HepG2 (cell line): ENCODE measurements around the gene C6orf136. TPM values are rescaled to one million over a fixed set of nuclear protein-coding genes. Genes with fewer than 3 reads are reported as not detected.

Source experiments
- ATF1 ChIP-seq: IDR thresholded peaks from 2 replicates; pipeline ENCODE4 v1.6.1; 2016; ENCODE audit warnings: mild to moderate bottlenecking, control low read depth
- HMGXB4 ChIP-seq, 2 experiments: sonication (generic) in 1 of 2; formaldehyde crosslinking in 1 of 2; IDR thresholded peaks; 2 replicates each; pipeline versions ENCODE4 v1.4.0 to v1.6.1; 2018 to 2020; ENCODE audit warnings: missing genetic modification reagents in 2 of 2, borderline replicate concordance in 1 of 2, low read depth in 1 of 2, mild to moderate bottlenecking in 1 of 2, missing biosample characterization in 1 of 2
- HNF1A ChIP-seq, 2 experiments: sonication (generic) in 1 of 2; formaldehyde crosslinking in 1 of 2; IDR thresholded peaks; 2 replicates each; pipeline versions ENCODE4 v1.4.0 to v1.6.1; 2016 to 2020; ENCODE audit warnings: borderline replicate concordance in 1 of 2, low read depth in 1 of 2, mild to moderate bottlenecking in 1 of 2, missing genetic modification reagents in 1 of 2
- IRF2 ChIP-seq: IDR thresholded peaks from 2 replicates; pipeline ENCODE4 v1.6.1; 2018; ENCODE audit warnings: missing genetic modification reagents, missing compliant biosample characterization
- JUND ChIP-seq: sonication (generic); formaldehyde crosslinking; IDR thresholded peaks from 2 replicates; pipeline ENCODE4 v1.8.0; 2022; ENCODE audit warnings: mild to moderate bottlenecking, missing genetic modification reagents
- MTA1 ChIP-seq: sonication (generic); formaldehyde crosslinking; IDR thresholded peaks from 2 replicates; pipeline ENCODE4 v1.4.0; 2020; ENCODE audit warnings: missing genetic modification reagents, mild to moderate bottlenecking, borderline replicate concordance
- MXD4 ChIP-seq: IDR thresholded peaks from 2 replicates; pipeline ENCODE4 v1.6.1; 2016; ENCODE audit warnings: mild to moderate bottlenecking, missing biosample characterization, missing genetic modification reagents
- NCOA1 ChIP-seq: sonication (generic); formaldehyde crosslinking; IDR thresholded peaks from 2 replicates; pipeline ENCODE4 v1.9.0; 2021; ENCODE audit warnings: missing genetic modification reagents
- NFRKB ChIP-seq: fragments of 450-650 bp; IDR thresholded peaks from 2 replicates; pipeline ENCODE4 v1.6.1; 2017
- RBM22 ChIP-seq: fragments of 200-400 bp; formaldehyde crosslinking; optimal IDR thresholded peaks from 2 replicates; pipeline ENCODE3; 2017; ENCODE audit warnings: mild to moderate bottlenecking, low read length, moderate library complexity
- SNAPC5 ChIP-seq: sonication (generic); formaldehyde crosslinking; IDR thresholded peaks from 2 replicates; pipeline ENCODE4 v1.8.1; 2023; ENCODE audit warnings: mild to moderate bottlenecking, missing genetic modification reagents, borderline replicate concordance
- TEF ChIP-seq: sonication (generic); formaldehyde crosslinking; IDR thresholded peaks from 2 replicates; pipeline ENCODE4 v1.5.0; 2020; ENCODE audit warnings: missing genetic modification reagents
- ZNF263 ChIP-seq: sonication (generic); formaldehyde crosslinking; IDR thresholded peaks from 2 replicates; pipeline ENCODE4 v1.4.0; 2020; ENCODE audit warnings: missing genetic modification reagents
- ZNF562 ChIP-seq: sonication (generic); formaldehyde crosslinking; IDR thresholded peaks from 2 replicates; pipeline ENCODE4 v1.8.0; 2022; ENCODE audit warnings: missing genetic modification reagents, borderline replicate concordance
- ZNF639 ChIP-seq: conservative IDR thresholded peaks from 2 replicates; pipeline ENCODE4 v1.6.1; 2018; ENCODE audit warnings: missing genetic modification reagents
- ZNF644 ChIP-seq: IDR thresholded peaks from 2 replicates; pipeline ENCODE4 v1.6.1; 2016; ENCODE audit warnings: low read depth
- ZNF776 ChIP-seq: sonication (generic); formaldehyde crosslinking; IDR thresholded peaks from 2 replicates; pipeline ENCODE4 v1.4.0; 2020; ENCODE audit warnings: mild to moderate bottlenecking, missing genetic modification reagents
- ZNF816 ChIP-seq: sonication (generic); formaldehyde crosslinking; IDR thresholded peaks from 2 replicates; pipeline ENCODE4 v1.8.0; 2022; ENCODE audit warnings: missing genetic modification reagents, mild to moderate bottlenecking, borderline replicate concordance
- polyA plus RNA-seq, 8 experiments: library from polyadenylated mRNA; depleted of rRNA in 3 of 8; stranded (reverse) in 7 of 8; unstranded in 1 of 8; fragments of >200 nt; fragmentation: Illumina TruSeq in 4 of 8; extraction: Trizol in 4 of 8; gene quantifications; 2 replicates each; pipeline versions ENCODE4 v1.2.1 to v1.2.3, GENCODE V29; 2011 to 2016; ENCODE audit warnings: low read depth in 4 of 8, missing spikeins in 1 of 8, mixed read lengths in 1 of 8; ENCODE audit not compliant: insufficient read depth in 1 of 8
- total RNA-seq, 5 experiments: library from RNA; depleted of rRNA; stranded (reverse); fragments of >200 nt; fragmentation: Illumina TruSeq; extraction: Trizol; gene quantifications; 2 replicates each; pipeline ENCODE4 v1.2.3, GENCODE V29; 2016; ENCODE audit warnings: low read depth in 1 of 5

Gene C6orf136
- total and polyA plus RNA-seq, 2 of the 13 experiments (the other 11 are each of a cell fraction or from before 2014, with no cell fraction given): 12.0 to 26.2 TPM

- no peak for TF ChIP-seq ZNF263 (CRISPR knock-in tag)
- TF ChIP-seq TEF (CRISPR knock-in tag): no peak
- TF ChIP-seq ATF1 (CRISPR knock-in tag): no peak
- no peak for TF ChIP-seq IRF2 (CRISPR knock-in tag)
- no peak for TF ChIP-seq ZNF644
- no peak for TF ChIP-seq ZNF639 (CRISPR knock-in tag)
- TF ChIP-seq ZNF816: no peak
- TF ChIP-seq JUND: no peak
- TF ChIP-seq NCOA1 (CRISPR knock-in tag): no peak
- no peak for TF ChIP-seq ZNF562 (CRISPR knock-in tag)
- no peak for TF ChIP-seq HMGXB4 (CRISPR knock-in tag; IDR thresholded peaks at IDR 0.05; ENCODE audit: borderline replicate concordance in 1 of 2, low read depth in 1 of 2)
- TF ChIP-seq ZNF776 (CRISPR knock-in tag): no peak
- no peak for TF ChIP-seq RBM22
- TF ChIP-seq HNF1A (IDR thresholded peaks at IDR 0.05; ENCODE audit: low read depth): no peak
- no peak for TF ChIP-seq HNF1A (CRISPR knock-in tag; IDR thresholded peaks at IDR 0.05; ENCODE audit: borderline replicate concordance)
- TF ChIP-seq SNAPC5 (CRISPR knock-in tag): no peak
- 0 out of 2 replicates have a peak, but pooled peaks have one; percentile 12 for TF ChIP-seq MXD4 (CRISPR knock-in tag)
- 0 out of 2 replicates have a peak, but pooled peaks have one; percentile 3 for TF ChIP-seq MTA1 (CRISPR knock-in tag)
- TF ChIP-seq NFRKB: no peak
These were observed 40.9 kb downstream of the C6orf136 start (continued) for GRCh38 chr6:30687659-30688431.
